Heart left ventricle (tissue), 16 donors: Measurements from ENCODE around the gene NRP1. TPM values are rescaled to one million over a fixed set of nuclear protein-coding genes. Genes with fewer than 3 reads are reported as not detected.
"Not testable (repeated sequence)": the region's sequence is repeated elsewhere in the genome, so short reads cannot be mapped to it uniquely, and the experiment has no call there.

ENCODE experiments used
- ATAC-seq, 4 donors: fragments of 200-7000 bp; cut with Tn5 transposase; one replicate each; pipeline ENCODE4 v1.9.1; 2020 to 2022; ENCODE audit warnings: moderate library complexity in 4 of 4, mild to moderate bottlenecking in 3 of 4, moderate number of reproducible peaks in 1 of 4
- DNase-seq, 5 donors: peaks; one replicate each; pipeline ENCODE4 v3.0.0-alpha.2; 2020
- H3K27ac ChIP-seq, 12 donors: fragments of 200-600 bp; sonication (generic) in 4 of 12; one replicate each; pipeline versions ENCODE4 v1.5.0 to v1.8.0; 2016 to 2022; ENCODE audit warnings: mild to moderate bottlenecking in 2 of 12
- H3K27me3 ChIP-seq, 9 donors: fragments of 200-600 bp; sonication (generic) in 2 of 9; one replicate each; pipeline versions ENCODE4 v1.5.1 to v1.8.0; 2016 to 2022; ENCODE audit warnings: mild to moderate bottlenecking in 3 of 9
- H3K36me3 ChIP-seq, 9 donors: fragments of 200-600 bp; sonication (generic) in 2 of 9; one replicate each; pipeline versions ENCODE4 v1.5.0 to v1.8.0; 2018 to 2022; ENCODE audit warnings: mild to moderate bottlenecking in 2 of 9
- H3K4me1 ChIP-seq, 12 donors: fragments of 200-600 bp; sonication (generic) in 4 of 12; one replicate each; pipeline versions ENCODE4 v1.5.0 to v1.8.0; 2016 to 2022; ENCODE audit warnings: mild to moderate bottlenecking in 3 of 12
- H3K4me3 ChIP-seq, 12 donors: fragments of 200-600 bp; sonication (generic) in 4 of 12; one replicate each; pipeline versions ENCODE4 v1.5.0 to v1.8.0; 2017 to 2022; ENCODE audit warnings: mild to moderate bottlenecking in 9 of 12, moderate library complexity in 4 of 12
- H3K9me3 ChIP-seq, 12 donors: fragments of 200-600 bp; sonication (generic) in 4 of 12; one replicate each; pipeline versions ENCODE4 v1.5.0 to v1.8.0; 2016 to 2022; ENCODE audit warnings: mild to moderate bottlenecking in 1 of 12
- CTCF ChIP-seq, 12 donors: fragments of 200-600 bp; sonication (generic) in 4 of 12; IDR thresholded peaks; one replicate each; pipeline versions ENCODE4 v1.5.0 to v1.8.0; 2018 to 2022; ENCODE audit warnings: antibody characterized with exemption in 12 of 12, mild to moderate bottlenecking in 5 of 12
- POLR2A ChIP-seq, 2 donors: fragments of 450-650 bp; IDR thresholded peaks; one replicate each; pipeline ENCODE4 v1.6.1; 2017; ENCODE audit warnings: antibody characterized with exemption in 2 of 2, mild to moderate bottlenecking in 2 of 2, moderate library complexity in 2 of 2
- WGBS, 4 donors: extraction: QIAGEN DNeasy Blood & Tissue Kit in 2 of 4; methylation state at CpG; one replicate each; pipeline versions ENCODE4 v1.1.5 to v1.1.7; 2013 to 2018; 5-methylcytosine and 5-hydroxymethylcytosine counted together
- intact Hi-C, 10 donors: fragments of 100-400 bp; cut with DNase I; formaldehyde crosslinking; loops; one replicate each; pipeline versions ENCODE4 v1.11.1 to v1.14.2; 2022
- polyA plus RNA-seq, 2 donors: library from polyadenylated mRNA; stranded (reverse); fragments of 200-250 nt; gene quantifications; one replicate each; pipeline ENCODE4 v1.2.3, GENCODE V29; 2013
- total RNA-seq, 9 donors: library from RNA; depleted of rRNA in 2 of 9; stranded (reverse); fragments of >200 nt in 2 of 9; fragmentation: NEBNext Ultra II Directional in 3 of 9; extraction: Animal tissue kit (Norgen Biotek cat#: 25700) in 3 of 9; gene quantifications; one replicate each; pipeline versions ENCODE4 v1.1.0 to v1.2.4, GENCODE V29; 2016 to 2023
- donor health status: ischemic (EF 13 %, LVEDD 7.1; RV severe dilation, severe dysfunction).
- donor health status: healthy with polysubstance abuse.
- donor health status: DM: no; HTN: yes; CAD: no.
- donor health status: DM: no; HTN: no; CAD: no.
- donor health status: ischemic (EF 25% LVEDD 6.9; RV normal size, moderate dysfunction).
- donor health status: ischemic (EF 25% LVEDD 5.7; RV mildly dilated, moderate dysfunction).
- donor health status: healthy.
- donor health status: DM: yes; HTN: yes; CAD: no.
- donor health status: ischemic (EF 35%, LVEDD 5.7; RV mildly dilated, moderate dysfunction).
- donor health status: nonischemic (EF 11% LVEDD 7.7; RV severe dilation, severe dysfunction).
- donor health status: DM: yes; HTN: yes; CAD: no.
- donor health status: PGD.
- donor health status: ischemic (EF 29% LVEDD 5.4; RV normal size, mild dysfunction).
- donor health status: nonischemic (EF 23%, LVEDD 6.1; RV moderate dilation, normal function).

NRP1 gene
- total and polyA plus RNA-seq, 11 donors: 47.1 to 279 (median 152) TPM

DNA sequence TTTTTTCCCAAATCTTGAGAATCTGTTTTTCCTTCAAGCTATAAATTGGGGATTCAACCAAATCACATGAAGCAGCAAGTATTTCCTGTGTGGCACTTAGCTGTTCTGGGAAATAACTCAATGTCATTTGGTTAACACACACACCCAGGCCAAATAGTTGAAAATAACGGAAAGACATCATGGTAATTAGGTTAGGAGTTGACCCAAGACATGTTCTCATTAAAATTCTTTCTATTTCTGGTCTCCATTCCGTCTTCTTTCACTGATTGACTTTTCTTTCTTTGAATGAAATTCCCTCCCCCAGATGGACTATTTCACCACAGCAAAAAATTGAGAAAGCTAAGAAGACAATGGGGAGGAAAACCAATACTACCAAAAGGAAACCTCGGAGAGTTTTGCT lies 30.5 kb downstream of the NRP1 start:
- Histone ChIP-seq H3K27me3 (no peaks in the 10 kb centered on the region), H3K36me3 (peaks cover 0 to 34% (median 19%) of the 10 kb centered on the region in 9 donors)
- 25 to 42% (median 31%) methylated on average over 3 of the region's 3 CpGs for WGBS, 4 donors

DNA sequence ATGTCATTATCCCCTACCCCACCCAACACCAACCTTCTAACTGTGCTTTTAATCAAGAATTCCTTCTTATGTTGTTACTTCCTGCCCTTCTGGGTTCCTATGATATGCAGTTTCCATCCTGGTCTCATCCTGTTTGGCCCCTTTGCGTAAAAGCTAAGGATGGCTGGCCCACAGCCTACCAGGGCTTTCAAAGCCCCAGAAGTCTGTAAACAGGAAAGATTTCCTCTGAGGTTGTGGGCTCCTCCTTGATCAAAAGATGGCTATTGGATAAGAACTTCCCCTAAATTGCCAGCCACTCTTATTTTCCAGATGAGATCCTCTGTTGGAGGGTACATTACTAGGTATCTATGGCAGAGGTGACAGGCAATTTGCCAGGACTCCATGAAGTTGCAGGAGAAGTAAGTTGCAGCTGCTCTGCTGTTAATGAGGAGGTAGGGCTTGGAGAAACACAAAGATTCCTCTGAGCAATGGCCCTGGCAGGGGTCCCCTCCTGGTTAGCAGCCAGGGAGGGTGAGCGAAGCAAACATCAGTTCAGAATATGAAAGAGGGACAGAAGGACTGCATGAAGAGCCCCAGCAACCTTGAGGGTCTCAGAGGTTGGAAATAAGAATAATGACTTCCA lies 32.1 kb downstream of the NRP1 start:
- H3K4me3 ChIP-seq: no peak overlapping the region
- H3K27me3 ChIP-seq: no peaks in the 10 kb centered on the region
- 47 to 75% (median 51%) methylated on average over 2 of the region's 2 CpGs for WGBS, 4 donors
- peaks cover 0 to 28% (median 19%) of the 10 kb centered on the region in 9 donors for H3K36me3 ChIP-seq
- H3K4me1 ChIP-seq: peaks cover 24 to 100% (median 93%) of the 10 kb centered on the region in 12 donors
- no peaks in the 10 kb centered on the region for H3K9me3 ChIP-seq
- peak overlapping the region in 11 of 12 donors; percentile 23 to 82 (median 66) for H3K27ac ChIP-seq
- DNase-seq: peak in 2 of 5 donors; percentile 46 to 57
- peak in 3 of 4 donors; percentile 35 to 80 (median 55) for ATAC-seq
- intact Hi-C loops: loop anchor here in 1 of 10 donors (5.0 kb wide), 1 partner anchor 55 kb away; no protein-coding TSS in a partner anchor
- TF ChIP-seq POLR2A (IDR thresholded peaks at IDR 0.05) (no peak), CTCF (IDR thresholded peaks at IDR 0.05) (no peak)

More for the DNA sequence above, 30.5 kb downstream of the NRP1 start:
- no peak for ATAC-seq
- DNase-seq: no peak
- Histone ChIP-seq H3K27ac (peak overlapping the region in 11 of 12 donors; percentile 26 to 82 (median 66)), H3K4me3 (no peak overlapping the region), H3K9me3 (peaks cover 0 to 7% (median 0%) of the 10 kb centered on the region in 12 donors), H3K4me1 (peaks cover 24 to 89% (median 78%) of the 10 kb centered on the region in 12 donors)
- intact Hi-C loops: loop anchor here in 1 of 10 donors (5.0 kb wide), 1 partner anchor 57 kb away; no protein-coding TSS in a partner anchor
- TF ChIP-seq CTCF (IDR thresholded peaks at IDR 0.05) (no peak), POLR2A (IDR thresholded peaks at IDR 0.05) (no peak)

DNA sequence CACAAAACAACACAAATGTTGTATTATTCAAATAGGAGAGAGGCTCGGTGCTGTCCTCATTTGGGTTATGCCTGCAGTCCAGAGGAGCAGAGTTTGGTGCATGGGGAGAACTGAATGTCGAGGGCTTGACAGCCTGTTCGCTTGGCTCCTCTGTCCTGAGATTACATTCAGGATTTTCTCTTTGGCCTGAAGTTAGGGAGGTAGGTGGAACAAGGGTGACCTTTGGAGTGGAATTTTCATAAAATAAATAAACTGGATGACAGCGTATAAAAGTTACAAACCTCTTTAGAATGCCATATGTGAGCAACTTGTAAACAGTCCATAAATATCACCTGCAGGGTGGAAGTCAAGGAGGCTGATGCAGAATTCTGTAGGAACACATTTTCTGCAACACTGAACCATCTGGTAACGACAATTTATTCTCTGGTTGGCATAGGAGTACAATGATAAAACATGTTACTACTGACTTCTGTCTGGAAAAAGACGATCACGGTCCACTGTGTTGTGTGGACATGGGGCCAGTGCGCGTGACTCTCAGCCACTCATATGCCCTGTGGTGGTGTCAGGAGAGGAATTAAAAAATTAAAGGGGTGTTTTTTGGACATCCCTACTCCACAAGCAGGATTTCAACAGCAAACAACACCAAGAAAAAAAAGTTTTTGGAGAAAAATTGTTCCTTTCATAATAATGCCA lies 33.2 kb downstream of the NRP1 start:
- no peaks in the 10 kb centered on the region for H3K9me3 ChIP-seq
- TF ChIP-seq CTCF (IDR thresholded peaks at IDR 0.05) (no peak), POLR2A (IDR thresholded peaks at IDR 0.05) (no peak)
- peak overlapping the region in 11 of 12 donors; percentile 23 to 82 (median 66) for H3K27ac ChIP-seq
- H3K36me3 ChIP-seq: peaks cover 0 to 36% (median 24%) of the 10 kb centered on the region in 9 donors
- ATAC-seq: no peak
- 49 to 65% (median 55%) methylated on average over 9 of the region's 9 CpGs for WGBS, 4 donors
- DNase-seq: no peak
- no peak overlapping the region for H3K4me3 ChIP-seq
- intact Hi-C loops: loop anchor here in 1 of 10 donors (5.0 kb wide), 1 partner anchor 54 kb away; no protein-coding TSS in a partner anchor
- H3K4me1 ChIP-seq: peaks cover 17 to 100% (median 95%) of the 10 kb centered on the region in 12 donors
- no peaks in the 10 kb centered on the region for H3K27me3 ChIP-seq

DNA sequence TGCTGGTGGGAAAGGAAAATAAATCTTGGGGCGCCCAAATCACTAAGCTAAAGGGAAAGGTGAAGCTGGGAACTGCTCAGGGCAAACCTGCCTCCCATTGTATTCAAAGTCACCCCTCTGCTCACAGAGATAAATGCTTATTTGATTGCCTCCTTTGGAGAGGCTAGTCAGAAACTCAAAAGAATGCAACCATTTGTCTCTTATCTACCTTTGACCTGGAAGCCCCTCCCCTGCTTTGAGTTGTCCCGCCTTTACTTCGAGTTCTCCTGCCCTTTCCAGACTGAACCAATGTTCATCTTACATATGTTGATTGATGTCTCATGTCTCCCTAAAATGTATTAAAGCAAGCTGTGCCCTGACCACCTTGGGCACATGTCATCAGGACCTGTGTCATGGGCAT lies 33.9 kb downstream of the NRP1 start:
- not testable (repeated sequence) for ATAC-seq, H3K9me3 ChIP-seq

More for the DNA sequence above, 33.9 kb downstream of the NRP1 start:
- Histone ChIP-seq H3K36me3 (peaks cover 0 to 41% (median 24%) of the 10 kb centered on the region in 9 donors), H3K4me1 (peaks cover 19 to 100% (median 91%) of the 10 kb centered on the region in 12 donors), H3K27ac (peak overlapping the region in 9 of 12 donors; percentile 23 to 82 (median 67))
- H3K27me3 ChIP-seq, DNase-seq, H3K4me3 ChIP-seq: not testable (repeated sequence)
- 62 to 70% (median 65%) methylated on average over 3 of the region's 3 CpGs for WGBS, 4 donors
- intact Hi-C loops: loop anchor here in 1 of 10 donors (5.0 kb wide), 1 partner anchor 53 kb away; no protein-coding TSS in a partner anchor
